ENCODE results near the gene DNAAF8.
"Not testable (repeated sequence)": the region's sequence is repeated elsewhere in the genome, so short reads cannot be mapped to it uniquely, and the experiment has no call there.

The DNAAF8 gene

DNA sequence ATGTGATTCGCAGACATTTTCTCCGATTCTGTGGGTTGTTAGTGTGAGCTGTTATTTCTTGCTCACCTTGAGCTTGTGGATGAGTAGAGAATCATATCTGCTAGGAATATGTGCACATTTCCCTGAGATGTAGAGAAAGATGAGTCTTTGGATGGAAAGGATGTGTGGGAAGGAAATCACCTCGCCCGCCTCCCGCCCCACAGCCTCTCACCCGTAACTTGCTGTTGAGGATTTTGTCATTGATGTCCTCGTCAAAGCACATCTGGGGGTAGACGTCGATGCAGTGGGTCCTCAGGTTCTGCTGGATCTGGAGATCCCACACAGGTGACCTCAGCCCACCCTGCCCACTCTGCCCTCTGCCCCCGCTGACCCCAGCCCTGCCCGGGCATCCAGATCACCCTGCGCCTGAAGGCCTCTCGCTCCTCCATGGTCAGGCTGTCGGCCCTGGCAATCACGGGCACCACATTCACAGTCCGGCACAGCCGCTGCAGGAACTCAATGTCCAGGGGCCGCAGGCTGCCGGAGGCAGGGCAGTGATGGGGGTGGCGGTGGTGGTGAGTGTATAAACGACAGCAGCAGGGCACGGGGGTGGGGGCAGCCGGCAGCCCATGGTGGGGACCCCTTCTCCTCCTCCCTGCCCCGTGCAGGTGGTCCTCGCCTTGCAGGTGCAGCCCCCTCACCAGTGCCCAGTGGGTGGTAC is 49.1 kb downstream of the DNAAF8 start:
- Histone ChIP-seq H3K36me3 (ENCODE audit: control insufficient read depth in 2 of 2, insufficient read depth in 2 of 2, low read length in 2 of 2) (no peaks in the 10 kb centered on the region), H3K27ac (ENCODE audit: low read depth in 2 of 2, low read length in 2 of 2) (no peak overlapping the region), H3K9me3 (ENCODE audit: control insufficient read depth in 2 of 2, low read length in 2 of 2) (no peaks in the 10 kb centered on the region), H3K4me3 (ENCODE audit: low read length in 2 of 2) (no peak overlapping the region), H3K27me3 (ENCODE audit: control insufficient read depth in 2 of 2, insufficient read depth in 2 of 2, low read length in 2 of 2) (peaks cover 0 to 2% of the 10 kb centered on the region in 2 donors), H3K9ac (ENCODE audit: low read depth in 1 of 2, low read length in 2 of 2) (no peak overlapping the region), H3K4me1 (ENCODE audit: control insufficient read depth in 2 of 2, insufficient read depth in 2 of 2, low read length in 2 of 2) (peaks cover 0 to 2% of the 10 kb centered on the region in 2 donors)

DNA sequence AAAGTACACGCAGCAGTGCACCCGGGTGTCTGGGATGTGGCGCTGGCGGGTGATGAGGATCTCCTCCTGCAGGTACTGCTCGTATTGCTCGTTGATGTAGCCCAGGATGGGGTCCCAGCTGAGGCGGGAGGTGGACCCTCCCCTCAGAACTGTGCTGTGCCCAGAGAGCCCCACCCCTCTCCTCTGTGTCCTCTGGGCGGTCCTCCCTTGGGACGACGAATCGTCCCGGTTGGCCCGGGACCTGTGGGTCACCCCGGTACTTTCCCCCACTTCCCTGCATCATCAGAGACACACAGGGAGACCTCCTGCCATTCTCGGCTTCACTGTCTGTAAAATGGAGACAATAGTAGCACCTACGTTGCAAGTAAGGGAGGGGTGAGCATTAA is 49.6 kb downstream of the DNAAF8 start:
- Histone ChIP-seq H3K4me3 (ENCODE audit: low read length in 2 of 2) (no peak overlapping the region), H3K9ac (ENCODE audit: low read depth in 1 of 2, low read length in 2 of 2) (no peak overlapping the region), H3K27me3 (ENCODE audit: control insufficient read depth in 2 of 2, insufficient read depth in 2 of 2, low read length in 2 of 2) (peaks cover 0 to 2% of the 10 kb centered on the region in 2 donors), H3K9me3 (ENCODE audit: control insufficient read depth in 2 of 2, low read length in 2 of 2) (no peaks in the 10 kb centered on the region), H3K27ac (ENCODE audit: low read depth in 2 of 2, low read length in 2 of 2) (no peak overlapping the region), H3K4me1 (ENCODE audit: control insufficient read depth in 2 of 2, insufficient read depth in 2 of 2, low read length in 2 of 2) (peaks cover 0 to 2% of the 10 kb centered on the region in 2 donors), H3K36me3 (ENCODE audit: control insufficient read depth in 2 of 2, insufficient read depth in 2 of 2, low read length in 2 of 2) (no peaks in the 10 kb centered on the region)

DNA sequence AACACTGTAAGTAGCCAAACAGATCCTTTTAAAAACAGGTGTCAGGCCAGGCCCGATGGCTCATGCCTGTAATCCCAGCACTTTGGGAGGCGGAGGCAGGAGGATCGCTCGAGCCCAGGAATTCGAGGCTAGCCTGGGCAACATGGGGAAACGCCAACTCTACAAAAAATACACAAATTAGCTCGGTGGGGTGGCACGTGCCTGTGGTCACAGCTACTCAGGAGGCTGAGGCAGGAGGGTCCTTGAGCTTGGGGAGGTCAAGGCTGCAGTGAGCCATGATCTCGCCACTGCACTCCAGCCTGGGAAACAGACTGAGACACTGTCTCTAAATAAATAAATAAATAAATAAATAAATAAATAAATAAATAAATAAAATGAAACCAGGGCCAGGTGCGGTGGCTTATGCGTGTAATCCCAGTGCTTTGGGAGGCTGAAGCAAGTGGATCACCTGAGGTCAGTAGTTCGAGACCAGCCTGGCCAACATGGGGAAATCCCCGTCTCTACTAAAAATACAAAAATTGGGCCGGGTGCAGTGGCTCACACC is 50.2 kb downstream of the DNAAF8 start:
- H3K9ac ChIP-seq (ENCODE audit: low read depth in 1 of 2, low read length in 2 of 2); H3K4me3 ChIP-seq (ENCODE audit: low read length in 2 of 2); H3K9me3 ChIP-seq (ENCODE audit: control insufficient read depth in 2 of 2, low read length in 2 of 2); H3K4me1 ChIP-seq (ENCODE audit: control insufficient read depth in 2 of 2, insufficient read depth in 2 of 2, low read length in 2 of 2); H3K27me3 ChIP-seq (ENCODE audit: control insufficient read depth in 2 of 2, insufficient read depth in 2 of 2, low read length in 2 of 2); H3K27ac ChIP-seq (ENCODE audit: low read depth in 2 of 2, low read length in 2 of 2); H3K36me3 ChIP-seq (ENCODE audit: control insufficient read depth in 2 of 2, insufficient read depth in 2 of 2, low read length in 2 of 2): not testable (repeated sequence)

DNA sequence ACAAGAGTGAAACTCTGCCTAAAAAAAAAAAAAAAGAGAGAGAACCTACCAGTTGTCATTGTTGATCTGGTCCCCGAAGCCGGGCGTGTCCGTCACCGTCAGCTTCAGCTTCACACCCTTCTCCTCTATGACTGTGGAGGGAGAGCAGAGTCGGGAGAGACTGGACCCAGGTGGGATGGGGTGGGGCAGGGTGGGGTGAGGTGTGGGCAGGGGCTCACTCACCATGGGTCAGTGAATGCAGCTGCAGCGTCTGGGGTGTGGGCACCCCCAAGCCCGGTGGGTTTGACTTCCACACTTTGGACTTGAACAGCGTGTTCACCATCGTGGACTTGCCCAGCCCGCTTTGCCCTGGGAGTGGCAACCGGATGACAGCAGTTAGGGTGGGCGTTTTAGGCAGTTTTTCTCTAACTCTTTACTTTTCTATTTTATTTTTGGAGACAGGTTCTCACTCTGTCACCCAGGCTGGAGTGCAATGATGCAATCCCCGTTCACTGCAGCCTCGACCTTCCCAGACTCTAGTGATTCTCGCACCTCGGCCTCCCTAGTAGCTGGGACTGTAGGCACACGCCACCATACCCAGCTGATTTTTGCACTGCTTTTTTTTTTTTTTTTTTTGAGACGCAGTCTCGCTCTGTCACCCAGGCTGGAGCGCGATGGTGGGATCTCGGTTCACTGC is 51.6 kb downstream of the DNAAF8 start:
- Histone ChIP-seq H3K27me3 (ENCODE audit: control insufficient read depth in 2 of 2, insufficient read depth in 2 of 2, low read length in 2 of 2) (peaks cover 0 to 2% of the 10 kb centered on the region in 2 donors), H3K4me3 (ENCODE audit: low read length in 2 of 2) (no peak overlapping the region), H3K9me3 (ENCODE audit: control insufficient read depth in 2 of 2, low read length in 2 of 2) (no peaks in the 10 kb centered on the region), H3K27ac (ENCODE audit: low read depth in 2 of 2, low read length in 2 of 2) (no peak overlapping the region), H3K9ac (ENCODE audit: low read depth in 1 of 2, low read length in 2 of 2) (no peak overlapping the region), H3K36me3 (ENCODE audit: control insufficient read depth in 2 of 2, insufficient read depth in 2 of 2, low read length in 2 of 2) (no peaks in the 10 kb centered on the region), H3K4me1 (ENCODE audit: control insufficient read depth in 2 of 2, insufficient read depth in 2 of 2, low read length in 2 of 2) (peaks cover 0 to 4% of the 10 kb centered on the region in 2 donors)

DNA sequence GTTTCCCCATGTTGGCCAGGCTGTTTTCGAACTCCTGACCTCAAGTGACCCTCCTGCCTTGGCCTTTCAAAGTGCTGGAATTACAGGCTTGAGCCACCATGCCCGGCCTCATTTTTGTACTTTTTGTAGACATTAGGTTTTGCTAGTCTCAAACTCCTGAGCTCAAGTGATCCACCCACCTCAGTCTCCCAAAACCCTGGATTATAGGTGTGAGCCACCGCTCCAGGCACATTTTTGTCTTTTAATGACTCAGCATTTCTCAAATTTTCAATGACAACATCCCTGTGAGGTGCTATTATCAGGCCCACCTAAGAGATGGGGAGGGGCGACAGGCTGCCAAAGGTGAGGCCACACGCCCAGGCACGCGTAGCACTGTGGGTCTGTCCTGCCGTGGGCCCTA is 52.7 kb downstream of the DNAAF8 start:
- H3K9me3 ChIP-seq (ENCODE audit: control insufficient read depth in 2 of 2, low read length in 2 of 2): no peaks in the 10 kb centered on the region
- peaks cover 0 to 2% of the 10 kb centered on the region in 2 donors for H3K27me3 ChIP-seq (ENCODE audit: control insufficient read depth in 2 of 2, insufficient read depth in 2 of 2, low read length in 2 of 2)
- no peak overlapping the region for H3K4me3 ChIP-seq (ENCODE audit: low read length in 2 of 2)
- H3K4me1 ChIP-seq (ENCODE audit: control insufficient read depth in 2 of 2, insufficient read depth in 2 of 2, low read length in 2 of 2): peaks cover 0 to 4% of the 10 kb centered on the region in 2 donors
- H3K27ac ChIP-seq (ENCODE audit: low read depth in 2 of 2, low read length in 2 of 2): no peak overlapping the region
- H3K9ac ChIP-seq (ENCODE audit: low read depth in 1 of 2, low read length in 2 of 2): no peak overlapping the region
- no peaks in the 10 kb centered on the region for H3K36me3 ChIP-seq (ENCODE audit: control insufficient read depth in 2 of 2, insufficient read depth in 2 of 2, low read length in 2 of 2)

DNA sequence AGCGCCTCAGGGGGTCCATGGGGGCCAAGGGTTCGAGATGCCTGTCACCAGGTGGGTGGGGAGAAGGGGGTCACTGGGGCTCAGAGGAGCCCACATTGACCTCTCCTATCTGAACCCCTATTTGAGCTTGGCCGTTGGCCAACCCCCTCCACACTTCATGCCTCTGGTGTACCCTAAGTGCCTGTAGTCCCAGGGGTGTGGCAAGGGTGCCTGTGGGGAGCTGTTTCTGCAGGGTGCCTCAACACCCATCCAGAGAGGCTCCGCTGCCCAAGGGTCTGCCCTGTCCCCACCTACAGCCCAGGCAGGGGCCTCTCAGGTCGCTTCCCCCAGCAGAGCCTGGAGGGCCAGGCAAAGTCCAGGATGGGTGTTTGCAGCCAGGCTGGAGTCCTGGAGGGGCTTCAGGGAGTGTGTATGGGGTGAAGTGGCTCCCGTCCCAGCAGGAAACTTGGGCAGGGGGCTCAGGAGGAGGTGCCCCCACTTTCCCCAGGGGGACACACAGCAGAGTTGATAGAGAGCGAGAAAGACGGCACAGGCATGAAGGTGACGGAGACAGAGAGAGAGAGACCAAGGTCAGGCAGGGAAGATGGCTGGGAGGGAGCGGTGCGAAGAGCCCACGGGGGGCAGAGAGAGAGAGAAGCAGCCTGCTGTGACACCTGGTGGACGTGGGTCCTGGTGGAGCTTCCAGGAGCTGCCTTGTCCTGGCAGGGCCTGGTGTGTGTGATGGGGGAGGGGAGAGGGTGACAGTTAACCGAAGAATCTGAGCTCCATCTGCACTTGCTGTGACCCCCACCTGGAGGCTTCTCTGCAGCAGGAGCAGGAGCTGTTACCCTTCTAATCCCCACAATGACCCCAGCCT is 53.5 kb downstream of the DNAAF8 start, which contains the start of gene SEPTIN12:
Gene SEPTIN12, minus strand, starts transcription at position 719 of the 856 bp plus-strand sequence. Its CDS starts 700 bp downstream, at position 19.
- no peak within 1 kb of the TSS for H3K27ac ChIP-seq (ENCODE audit: low read depth in 2 of 2, low read length in 2 of 2)
- H3K9ac ChIP-seq (ENCODE audit: low read depth in 1 of 2, low read length in 2 of 2): no peak within 1 kb of the TSS
- peaks cover 0 to 2% of the 10 kb centered on the region in 2 donors for H3K27me3 ChIP-seq (ENCODE audit: control insufficient read depth in 2 of 2, insufficient read depth in 2 of 2, low read length in 2 of 2)
- H3K4me3 ChIP-seq (ENCODE audit: low read length in 2 of 2): no peak within 1 kb of the TSS
- peaks cover 0 to 4% of the 10 kb centered on the region in 2 donors for H3K4me1 ChIP-seq (ENCODE audit: control insufficient read depth in 2 of 2, insufficient read depth in 2 of 2, low read length in 2 of 2)
- no peaks in the 10 kb centered on the region for H3K9me3 ChIP-seq (ENCODE audit: control insufficient read depth in 2 of 2, low read length in 2 of 2)
- no peaks in the 10 kb centered on the region for H3K36me3 ChIP-seq (ENCODE audit: control insufficient read depth in 2 of 2, insufficient read depth in 2 of 2, low read length in 2 of 2)

DNA sequence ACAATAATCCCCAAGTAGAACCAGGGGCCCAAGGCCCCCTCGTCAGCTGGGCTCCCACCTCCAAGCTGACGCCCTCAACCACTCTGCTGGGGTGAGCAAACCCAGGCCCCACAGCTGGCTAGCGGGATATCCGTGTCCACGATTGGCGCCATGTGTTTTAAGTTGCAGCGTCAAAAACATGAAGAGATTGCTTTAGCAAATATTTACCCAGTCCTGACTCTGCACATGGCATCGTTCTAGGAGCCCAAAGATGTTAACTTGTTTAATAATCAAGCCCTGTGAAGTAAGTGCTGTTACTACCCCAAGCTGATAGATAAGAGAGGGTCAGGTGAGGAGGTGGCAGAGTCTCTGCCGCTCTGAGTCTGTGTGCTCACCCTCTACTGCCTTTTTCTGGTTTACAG is 54.2 kb downstream of the DNAAF8 start:
- H3K4me1 ChIP-seq (ENCODE audit: control insufficient read depth in 2 of 2, insufficient read depth in 2 of 2, low read length in 2 of 2): peaks cover 0 to 4% of the 10 kb centered on the region in 2 donors
- H3K9ac ChIP-seq (ENCODE audit: low read depth in 1 of 2, low read length in 2 of 2): no peak overlapping the region
- peaks cover 0 to 2% of the 10 kb centered on the region in 2 donors for H3K27me3 ChIP-seq (ENCODE audit: control insufficient read depth in 2 of 2, insufficient read depth in 2 of 2, low read length in 2 of 2)
- H3K9me3 ChIP-seq (ENCODE audit: control insufficient read depth in 2 of 2, low read length in 2 of 2): no peaks in the 10 kb centered on the region
- no peak overlapping the region for H3K4me3 ChIP-seq (ENCODE audit: low read length in 2 of 2)
- H3K27ac ChIP-seq (ENCODE audit: low read depth in 2 of 2, low read length in 2 of 2): no peak overlapping the region
- no peaks in the 10 kb centered on the region for H3K36me3 ChIP-seq (ENCODE audit: control insufficient read depth in 2 of 2, insufficient read depth in 2 of 2, low read length in 2 of 2)

DNA sequence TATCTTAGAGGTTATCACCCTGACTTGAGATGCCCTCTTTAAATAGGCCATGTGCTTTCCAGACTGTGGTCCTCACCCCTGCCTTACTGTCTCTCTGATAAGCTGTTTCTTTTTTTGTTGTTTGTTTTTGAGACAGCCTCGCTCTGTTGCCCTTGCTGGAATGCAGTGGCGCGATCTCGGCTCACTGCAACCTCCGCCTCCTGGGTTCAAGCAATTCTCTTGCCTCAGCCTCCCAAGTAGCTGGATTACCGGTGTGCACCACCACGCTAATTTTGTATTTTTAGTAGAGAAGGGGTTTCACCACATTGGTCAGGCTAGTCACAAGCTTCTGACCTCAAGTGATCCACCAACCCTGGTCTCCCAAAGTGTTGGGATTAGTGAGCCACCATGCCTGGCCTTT is 54.6 kb downstream of the DNAAF8 start:
- Histone ChIP-seq H3K9me3 (ENCODE audit: control insufficient read depth in 2 of 2, low read length in 2 of 2) (no peaks in the 10 kb centered on the region), H3K4me1 (ENCODE audit: control insufficient read depth in 2 of 2, insufficient read depth in 2 of 2, low read length in 2 of 2) (peaks cover 0 to 4% of the 10 kb centered on the region in 2 donors), H3K27ac (ENCODE audit: low read depth in 2 of 2, low read length in 2 of 2) (no peak overlapping the region), H3K27me3 (ENCODE audit: control insufficient read depth in 2 of 2, insufficient read depth in 2 of 2, low read length in 2 of 2) (peaks cover 0 to 2% of the 10 kb centered on the region in 2 donors), H3K9ac (ENCODE audit: low read depth in 1 of 2, low read length in 2 of 2) (no peak overlapping the region), H3K36me3 (ENCODE audit: control insufficient read depth in 2 of 2, insufficient read depth in 2 of 2, low read length in 2 of 2) (no peaks in the 10 kb centered on the region), H3K4me3 (ENCODE audit: low read length in 2 of 2) (no peak overlapping the region)

DNA sequence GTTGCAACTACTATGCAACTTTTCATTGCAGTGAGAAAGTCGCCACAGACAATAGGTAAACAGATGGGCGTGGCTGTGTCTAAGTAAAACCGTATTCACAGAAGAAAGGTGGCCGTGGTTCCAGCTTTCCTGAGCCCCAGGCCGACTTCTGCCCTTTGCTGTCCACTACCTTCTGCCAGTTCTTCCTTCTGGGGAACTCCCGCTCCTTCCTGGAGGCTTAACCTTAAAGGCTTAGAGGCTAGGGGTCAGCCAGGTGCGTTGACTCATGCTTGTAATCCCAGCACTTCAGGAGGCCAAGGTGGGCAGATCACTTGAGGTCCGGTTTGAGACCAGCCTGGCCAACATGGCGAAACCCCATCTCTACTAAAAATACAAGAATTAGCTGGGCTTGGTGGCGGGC is 55.9 kb downstream of the DNAAF8 start:
- Histone ChIP-seq H3K27me3 (ENCODE audit: control insufficient read depth in 2 of 2, insufficient read depth in 2 of 2, low read length in 2 of 2) (peaks cover 0 to 2% of the 10 kb centered on the region in 2 donors), H3K4me3 (ENCODE audit: low read length in 2 of 2) (no peak overlapping the region), H3K9me3 (ENCODE audit: control insufficient read depth in 2 of 2, low read length in 2 of 2) (no peaks in the 10 kb centered on the region), H3K36me3 (ENCODE audit: control insufficient read depth in 2 of 2, insufficient read depth in 2 of 2, low read length in 2 of 2) (no peaks in the 10 kb centered on the region), H3K27ac (ENCODE audit: low read depth in 2 of 2, low read length in 2 of 2) (no peak overlapping the region), H3K9ac (ENCODE audit: low read depth in 1 of 2, low read length in 2 of 2) (no peak overlapping the region), H3K4me1 (ENCODE audit: control insufficient read depth in 2 of 2, insufficient read depth in 2 of 2, low read length in 2 of 2) (peaks cover 0 to 4% of the 10 kb centered on the region in 2 donors)

Data from mucosa of rectum (tissue), 2 donors.